GM19035 (cell line): ENCODE results near the gene OGFR.

Experiments used
- ATAC-seq: cut with Tn5 transposase; IDR thresholded peaks from one replicate; pipeline ENCODE4 v1.9.1; 2021; ENCODE audit not compliant: unreplicated experiment

Gene OGFR, protein sequence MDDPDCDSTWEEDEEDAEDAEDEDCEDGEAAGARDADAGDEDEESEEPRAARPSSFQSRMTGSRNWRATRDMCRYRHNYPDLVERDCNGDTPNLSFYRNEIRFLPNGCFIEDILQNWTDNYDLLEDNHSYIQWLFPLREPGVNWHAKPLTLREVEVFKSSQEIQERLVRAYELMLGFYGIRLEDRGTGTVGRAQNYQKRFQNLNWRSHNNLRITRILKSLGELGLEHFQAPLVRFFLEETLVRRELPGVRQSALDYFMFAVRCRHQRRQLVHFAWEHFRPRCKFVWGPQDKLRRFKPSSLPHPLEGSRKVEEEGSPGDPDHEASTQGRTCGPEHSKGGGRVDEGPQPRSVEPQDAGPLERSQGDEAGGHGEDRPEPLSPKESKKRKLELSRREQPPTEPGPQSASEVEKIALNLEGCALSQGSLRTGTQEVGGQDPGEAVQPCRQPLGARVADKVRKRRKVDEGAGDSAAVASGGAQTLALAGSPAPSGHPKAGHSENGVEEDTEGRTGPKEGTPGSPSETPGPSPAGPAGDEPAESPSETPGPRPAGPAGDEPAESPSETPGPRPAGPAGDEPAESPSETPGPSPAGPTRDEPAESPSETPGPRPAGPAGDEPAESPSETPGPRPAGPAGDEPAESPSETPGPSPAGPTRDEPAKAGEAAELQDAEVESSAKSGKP

DNA sequence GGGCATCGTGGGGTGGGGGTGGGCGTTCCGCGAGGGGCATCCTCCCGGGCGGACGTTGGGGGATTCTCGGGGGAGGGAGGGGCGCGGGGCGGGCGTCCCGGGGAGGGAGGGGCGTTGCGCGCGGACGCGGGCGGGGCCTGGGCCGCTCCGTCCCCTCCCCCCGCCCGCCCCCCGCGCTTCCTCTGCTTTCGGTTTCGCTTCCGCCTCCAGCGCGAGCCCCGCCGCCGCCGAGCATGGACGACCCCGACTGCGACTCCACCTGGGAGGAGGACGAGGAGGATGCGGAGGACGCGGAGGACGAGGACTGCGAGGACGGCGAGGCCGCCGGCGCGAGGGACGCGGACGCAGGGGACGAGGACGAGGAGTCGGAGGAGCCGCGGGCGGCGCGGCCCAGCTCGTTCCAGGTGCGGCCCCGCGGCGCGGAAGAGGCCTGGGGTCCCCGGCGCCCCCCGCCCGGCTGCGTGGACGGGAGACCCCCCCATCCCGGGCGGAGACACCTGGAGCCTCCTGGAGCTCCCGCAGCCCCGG is at the start of gene OGFR:
Gene OGFR (plus strand): TSS at position 209 of the 528 bp plus-strand sequence. CDS start 25 bp downstream, at position 234.
- ATAC-seq = peak; percentile 54

DNA sequence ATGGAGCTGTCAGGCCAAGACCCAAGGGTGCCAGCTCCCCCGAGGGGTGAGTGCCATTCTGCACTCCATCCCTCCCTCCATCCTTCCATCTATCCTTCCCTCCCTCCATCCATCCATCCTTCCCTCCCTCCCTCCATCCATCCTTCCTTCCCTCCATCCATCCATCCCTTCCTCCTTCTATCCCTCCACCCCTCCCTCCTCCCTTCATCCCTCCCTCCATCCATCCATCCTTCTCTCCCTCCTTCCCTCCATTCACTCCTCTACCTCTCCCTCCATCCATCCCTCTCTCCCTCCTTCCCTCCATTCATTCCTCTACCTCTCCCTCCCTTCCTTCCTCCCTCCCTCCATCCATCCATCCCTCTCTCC is 49.7 kb upstream of the OGFR start:
- no peak for ATAC-seq

DNA sequence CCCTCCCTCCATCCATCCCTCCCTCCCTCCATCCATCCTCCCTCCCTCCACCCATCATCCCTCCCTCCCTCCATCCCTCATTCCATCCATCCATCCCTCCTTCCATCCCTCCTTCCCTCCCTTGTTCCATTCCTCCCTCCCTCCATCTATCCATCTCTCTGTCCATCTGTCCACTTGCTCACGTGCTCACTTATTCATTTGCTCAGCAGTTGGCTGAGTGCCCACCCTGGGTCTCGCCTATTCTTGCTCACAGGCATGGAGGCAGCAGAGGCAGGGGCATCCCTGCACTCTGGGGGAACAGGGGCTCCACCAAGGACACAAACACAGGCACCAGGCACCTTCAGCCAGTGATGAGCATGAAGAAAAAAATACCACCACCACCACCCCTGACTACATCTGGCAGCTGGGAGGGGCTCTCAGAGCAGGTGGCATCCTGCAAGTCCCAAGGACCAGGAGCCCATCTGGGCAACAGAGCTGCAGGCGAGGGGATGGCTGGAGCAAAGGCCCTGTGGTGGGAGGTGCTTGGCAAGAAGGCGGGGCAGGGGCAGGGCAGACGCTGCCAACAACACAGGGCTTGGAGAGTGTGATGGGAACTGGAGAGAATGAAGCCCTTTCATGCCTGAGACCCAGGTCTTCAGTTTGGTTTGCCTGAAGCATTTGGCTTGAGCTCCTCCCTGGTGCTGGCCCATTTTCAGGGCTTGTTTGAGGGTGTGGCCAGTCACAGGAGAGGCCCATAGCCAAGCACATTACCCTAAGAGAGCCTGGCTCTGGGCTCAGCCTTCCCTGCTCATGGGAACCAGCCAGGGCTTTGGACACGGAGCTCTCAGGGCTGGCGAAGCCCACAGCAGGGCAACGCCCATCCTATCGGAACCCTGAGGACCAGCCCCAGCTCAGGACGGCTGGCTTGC is 48.6 kb upstream of the OGFR start:
- ATAC-seq = no peak

DNA sequence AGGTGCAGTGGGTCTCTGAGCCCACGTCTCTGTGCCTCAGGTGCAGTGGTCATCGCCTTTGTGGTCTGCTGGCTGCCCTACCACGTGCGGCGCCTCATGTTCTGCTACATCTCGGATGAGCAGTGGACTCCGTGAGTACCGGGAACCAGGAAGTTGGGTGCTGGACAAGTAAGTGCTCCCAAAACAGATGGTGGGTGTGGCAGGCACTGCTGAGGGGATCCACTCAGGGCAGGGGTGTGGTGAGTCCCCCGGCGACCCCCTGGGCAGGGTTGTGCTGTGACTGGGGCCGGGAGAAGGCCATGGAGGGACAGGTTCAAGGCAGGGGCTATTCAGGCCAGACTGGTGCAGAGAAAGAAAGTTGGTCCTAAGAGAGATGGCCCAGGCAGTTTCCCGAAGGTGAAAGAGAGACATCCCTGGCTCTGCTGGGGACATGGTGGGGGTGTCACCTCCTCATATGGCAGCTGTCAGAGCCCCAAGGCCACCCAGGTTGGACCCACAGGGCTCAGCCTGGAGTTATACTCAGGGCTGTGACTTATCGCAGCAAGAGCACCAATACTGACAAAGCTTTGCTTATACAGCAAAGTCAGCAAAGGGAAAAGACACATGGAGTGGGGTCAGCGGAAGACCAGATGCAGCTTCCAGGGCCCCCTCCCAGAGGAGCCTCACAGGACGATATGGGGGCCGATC is 46.3 kb upstream of the OGFR start:
- no peak for ATAC-seq

DNA sequence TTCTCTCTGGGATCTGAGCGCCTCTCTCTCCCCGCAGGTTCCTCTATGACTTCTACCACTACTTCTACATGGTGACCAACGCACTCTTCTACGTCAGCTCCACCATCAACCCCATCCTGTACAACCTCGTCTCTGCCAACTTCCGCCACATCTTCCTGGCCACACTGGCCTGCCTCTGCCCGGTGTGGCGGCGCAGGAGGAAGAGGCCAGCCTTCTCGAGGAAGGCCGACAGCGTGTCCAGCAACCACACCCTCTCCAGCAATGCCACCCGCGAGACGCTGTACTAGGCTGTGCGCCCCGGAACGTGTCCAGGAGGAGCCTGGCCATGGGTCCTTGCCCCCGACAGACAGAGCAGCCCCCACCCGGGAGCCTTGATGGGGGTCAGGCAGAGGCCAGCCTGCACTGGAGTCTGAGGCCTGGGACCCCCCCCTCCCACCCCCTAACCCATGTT is 44.6 kb upstream of the OGFR start:
- ATAC-seq = no peak

DNA sequence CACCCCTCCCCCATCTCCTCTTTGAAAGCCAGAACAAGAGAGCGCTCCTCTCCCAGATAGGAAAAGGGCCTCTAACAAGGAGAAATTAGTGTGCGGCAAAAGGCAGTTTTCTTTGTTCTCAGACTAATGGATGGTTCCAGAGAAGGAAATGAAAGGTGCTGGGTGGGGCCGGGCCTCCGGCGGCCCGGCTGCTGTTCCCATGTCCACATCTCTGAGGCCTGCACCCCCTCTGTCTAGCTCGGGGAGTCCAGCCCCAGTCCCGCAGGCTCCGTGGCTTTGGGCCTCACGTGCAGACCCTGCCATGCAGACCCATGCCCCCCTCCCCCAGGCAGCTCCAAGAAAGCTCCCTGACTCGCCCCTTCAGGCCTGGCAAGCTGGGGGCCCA is 44.2 kb upstream of the OGFR start:
- no peak for ATAC-seq

DNA sequence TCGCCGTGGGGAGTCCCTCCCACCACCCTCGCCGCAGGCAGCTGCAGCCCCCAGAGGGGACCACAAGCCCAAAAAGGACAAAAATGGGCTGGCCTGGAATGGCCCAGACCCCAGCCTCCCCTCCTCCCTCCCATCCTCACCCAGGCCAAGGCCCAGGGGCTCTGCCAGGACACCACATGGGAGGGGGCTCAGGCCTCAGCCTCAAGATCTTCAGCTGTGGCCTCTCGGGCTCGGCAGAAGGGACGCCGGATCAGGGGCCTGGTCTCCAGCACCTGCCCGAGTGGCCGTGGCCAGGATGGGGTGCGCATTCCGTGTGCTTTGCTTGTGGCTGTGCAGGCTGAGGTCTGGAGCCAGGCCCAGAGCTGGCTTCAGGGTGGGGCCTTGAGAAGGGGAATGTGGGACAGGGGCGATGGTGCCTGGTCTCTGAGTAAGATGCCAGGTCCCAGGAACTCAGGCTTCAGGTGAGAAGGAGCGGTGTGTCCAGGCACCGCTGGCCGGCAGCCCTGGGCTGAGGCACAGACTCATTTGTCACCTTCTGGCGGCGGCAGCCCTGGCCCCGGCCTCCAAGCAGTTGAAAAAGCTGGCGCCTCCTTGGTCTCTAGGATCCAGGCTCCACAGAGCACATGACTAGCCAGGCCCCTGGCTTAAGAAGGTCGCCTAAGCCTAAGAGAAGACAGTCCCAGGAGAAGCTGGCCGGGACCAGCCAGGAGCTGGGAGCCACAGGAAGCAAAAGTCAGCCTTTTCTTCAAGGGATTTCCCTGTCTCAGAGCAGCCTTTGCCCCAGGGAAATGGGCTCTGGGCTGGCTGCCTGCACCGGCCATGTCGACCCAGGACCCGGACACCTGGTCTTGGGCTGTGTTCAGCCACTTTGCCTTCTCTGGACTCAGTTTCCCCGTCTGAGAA is 43.5 kb upstream of the OGFR start:
- no peak for ATAC-seq

DNA sequence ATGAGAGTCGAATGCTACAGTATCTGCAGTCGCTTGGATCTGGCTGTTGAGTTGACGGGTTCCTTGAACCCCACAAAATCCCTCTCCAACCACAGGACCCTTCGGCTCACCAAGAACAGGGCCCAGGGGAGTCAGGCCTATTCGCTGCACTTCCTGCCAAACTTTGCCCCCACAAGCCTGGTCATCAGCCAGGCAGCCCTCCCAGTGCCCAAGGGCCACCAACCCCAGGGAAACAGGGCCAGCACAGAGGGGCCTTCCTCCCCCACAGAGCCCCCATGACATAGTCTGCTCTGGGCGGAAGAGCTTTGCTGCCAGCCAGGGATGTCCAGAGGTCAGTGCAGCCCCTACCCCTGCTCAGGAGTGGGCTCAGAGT is 42.9 kb upstream of the OGFR start:
- no peak for ATAC-seq

DNA sequence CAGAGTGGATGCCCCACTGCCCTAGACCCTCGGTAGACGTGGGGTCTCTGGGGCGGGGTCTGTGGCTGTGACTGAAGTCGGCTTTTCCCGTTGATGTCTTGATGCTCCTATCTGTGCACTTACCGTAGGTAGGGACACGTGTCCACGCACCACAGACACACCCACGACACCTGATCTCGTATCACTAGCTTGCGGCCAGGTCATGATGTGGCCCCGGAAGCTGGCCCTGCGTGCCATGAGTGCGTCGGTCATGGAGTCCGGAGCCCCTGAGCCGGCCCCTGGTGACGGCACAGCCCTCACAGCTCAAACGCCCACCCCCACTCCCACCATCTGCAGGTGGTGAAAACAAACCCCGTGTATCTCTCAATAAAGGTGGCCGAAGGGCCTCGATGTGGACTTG is 42.3 kb upstream of the OGFR start:
- ATAC-seq = no peak

DNA sequence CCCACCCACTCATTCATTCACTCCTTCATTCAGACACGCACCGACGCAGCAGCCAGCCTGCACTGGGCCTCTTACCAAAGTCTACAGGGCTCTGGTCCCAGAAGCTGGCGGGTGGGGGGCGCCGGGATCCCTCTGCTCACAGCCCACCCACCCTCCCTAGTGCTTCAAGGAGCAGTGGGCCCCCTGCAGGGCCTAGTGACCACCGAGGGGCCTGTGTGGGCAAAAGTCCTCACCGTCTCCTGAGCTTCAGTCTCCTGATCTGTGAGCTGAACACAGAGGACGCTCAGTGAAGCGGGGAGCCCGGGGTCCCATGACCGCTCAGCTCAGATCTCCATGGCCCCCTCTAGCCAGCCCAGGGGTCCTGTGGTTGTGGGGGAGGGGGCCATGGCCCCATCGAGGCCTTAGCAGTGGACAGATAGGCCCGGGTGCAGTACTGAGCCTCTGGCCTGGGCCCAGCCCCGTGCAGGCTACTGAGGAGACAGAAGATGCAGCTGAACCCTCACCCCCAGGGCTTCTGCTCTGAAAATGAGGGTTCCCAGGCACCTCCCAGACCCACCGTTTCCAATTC is 41.8 kb upstream of the OGFR start:
- no peak for ATAC-seq

DNA sequence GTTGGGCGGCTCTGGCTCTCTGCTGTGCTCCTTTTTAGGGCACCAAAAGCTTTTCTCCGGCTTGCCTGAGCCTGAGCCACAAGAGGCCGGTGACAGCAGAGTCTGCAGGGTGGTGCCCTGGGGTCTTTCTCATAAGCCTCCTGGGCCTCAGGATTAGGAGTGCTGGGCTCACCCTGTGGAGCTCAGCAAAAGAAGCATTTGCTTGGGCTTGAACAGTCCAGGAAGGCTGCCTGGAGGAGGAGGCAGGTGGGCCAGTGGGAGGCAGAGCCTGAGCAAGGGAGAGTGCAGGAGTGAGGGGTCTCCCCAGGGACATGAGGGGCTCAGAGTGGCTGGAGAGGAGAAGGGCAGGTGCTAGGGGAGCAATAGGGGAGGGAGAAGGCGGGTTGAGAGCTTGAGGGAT is 41.2 kb upstream of the OGFR start:
- no peak for ATAC-seq

DNA sequence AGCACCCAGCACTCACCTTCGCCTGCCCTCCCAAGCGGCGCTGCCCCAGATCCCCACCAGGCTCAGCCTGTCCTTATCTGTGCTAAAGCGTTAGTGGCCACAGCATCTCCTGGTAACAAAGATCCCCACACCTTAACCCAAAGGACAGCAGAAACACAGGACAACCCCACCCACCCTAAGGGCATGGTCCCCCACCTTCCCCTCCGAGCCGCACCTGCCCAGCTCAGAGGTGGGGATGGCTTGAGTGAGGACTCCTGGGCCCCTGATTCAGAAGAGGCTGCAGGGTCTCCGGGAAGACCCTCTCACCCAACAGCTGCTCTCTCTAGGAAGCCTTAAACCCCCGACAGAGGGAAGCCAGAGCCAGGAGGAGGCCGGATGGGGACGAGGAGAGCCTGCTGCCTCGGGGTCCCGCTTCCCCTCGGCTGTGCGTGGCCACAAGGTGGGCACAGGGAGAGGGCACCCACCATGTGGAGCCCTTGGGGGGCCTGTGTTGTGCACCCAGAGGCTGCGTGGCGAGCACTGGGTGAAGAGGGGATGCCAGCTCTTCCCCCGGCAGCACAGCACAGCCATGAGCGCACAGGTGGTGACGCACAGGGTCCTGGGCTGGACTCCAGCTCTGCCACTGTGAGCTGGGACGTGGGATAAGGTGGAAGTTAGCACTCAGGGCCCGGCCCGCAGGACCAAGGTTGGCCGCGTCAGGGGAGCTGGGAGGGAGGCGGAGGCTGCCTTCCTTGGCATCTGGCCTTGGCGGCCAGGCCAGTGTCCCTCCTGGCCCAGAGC is 40.3 kb upstream of the OGFR start:
- no peak for ATAC-seq

DNA sequence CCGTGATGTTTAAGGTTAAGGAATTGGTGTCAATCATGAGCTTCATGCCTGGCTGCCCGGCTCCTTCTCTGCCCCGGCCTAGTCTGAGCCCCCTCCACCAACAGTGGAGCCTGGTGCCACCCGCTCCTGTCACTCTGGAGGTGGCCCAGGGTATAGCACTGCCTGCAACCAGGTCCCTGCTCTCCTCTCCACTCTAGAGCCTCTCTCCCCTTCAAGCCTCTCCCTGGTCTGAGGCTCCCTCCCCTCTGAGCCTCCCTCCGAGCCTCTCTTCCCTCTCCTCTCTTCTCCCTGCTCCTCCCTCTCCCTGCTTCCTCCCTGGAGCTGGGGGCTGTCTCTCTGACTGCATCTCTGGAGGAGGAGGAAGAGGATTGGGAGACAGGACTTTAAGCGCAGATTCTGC is 39.6 kb upstream of the OGFR start:
- ATAC-seq = no peak

DNA sequence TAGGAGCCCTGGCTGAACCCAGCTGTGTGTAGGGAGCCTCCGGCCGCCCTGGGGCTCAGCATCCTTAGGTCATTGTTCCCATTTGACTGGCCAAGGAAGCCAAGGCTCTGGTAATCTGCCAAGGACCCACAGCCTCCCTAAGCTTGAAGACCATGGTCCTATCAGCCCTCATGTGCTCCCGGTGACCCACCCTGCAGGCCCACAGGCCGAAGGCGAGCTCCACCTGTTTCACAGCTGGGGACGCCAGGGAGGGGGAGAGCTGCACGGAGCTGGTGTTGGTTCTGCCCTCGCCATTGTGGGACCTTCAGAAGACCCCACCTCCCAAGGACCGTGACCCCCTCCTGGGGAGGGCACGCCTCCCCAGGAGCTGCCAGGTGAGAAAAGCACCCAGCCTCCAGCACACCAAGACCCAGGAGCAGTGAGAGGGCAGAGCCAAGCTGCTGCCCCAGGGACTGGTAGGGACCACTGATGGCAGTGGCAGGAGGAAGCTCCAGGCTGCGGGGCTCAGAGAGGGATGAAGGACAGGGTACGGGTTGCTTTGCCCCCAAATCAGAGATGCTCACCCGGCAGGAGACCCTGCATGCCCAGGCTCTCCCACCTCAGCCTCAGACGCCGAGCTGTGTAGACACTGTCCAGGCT is 39.1 kb upstream of the OGFR start:
- ATAC-seq = no peak

DNA sequence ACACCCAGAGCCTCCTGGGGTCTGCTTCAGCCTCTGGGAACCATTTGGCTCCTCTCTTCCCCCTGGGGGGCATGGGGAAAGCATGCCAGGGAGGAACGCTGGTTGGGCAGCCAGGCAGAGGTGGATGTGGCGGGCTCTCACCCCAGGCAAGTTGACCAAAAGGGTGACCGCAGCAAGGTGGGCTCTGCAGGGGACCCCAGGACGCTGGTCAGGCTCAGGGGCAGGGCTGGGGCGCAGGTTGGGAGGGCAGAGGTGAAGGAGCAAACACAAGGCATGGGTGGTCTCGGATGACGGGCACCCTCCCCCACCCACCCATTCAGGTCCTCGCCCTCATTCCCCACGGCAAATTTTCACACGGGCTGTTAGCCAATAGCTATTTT is 38.6 kb upstream of the OGFR start:
- no peak for ATAC-seq

DNA sequence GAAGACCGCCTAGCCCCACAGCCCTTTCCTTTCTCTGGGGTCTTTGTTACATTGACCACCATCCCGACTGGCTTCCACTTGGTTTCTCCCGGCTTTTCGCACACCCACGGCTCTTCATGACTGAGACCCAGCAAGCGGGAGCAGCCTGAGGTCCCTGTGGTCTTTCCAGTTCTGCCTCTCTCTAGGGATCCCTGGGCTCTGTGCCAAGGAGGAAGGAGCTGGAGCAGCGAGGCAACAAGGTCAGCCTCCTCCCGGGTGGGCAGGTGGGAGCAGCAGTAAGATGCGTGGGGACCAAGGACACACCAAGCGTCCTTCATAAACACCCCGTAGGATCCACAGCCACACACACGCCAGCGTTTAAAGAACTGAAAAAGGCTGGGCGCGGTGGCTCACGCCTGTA is 37.9 kb upstream of the OGFR start:
- no peak for ATAC-seq

DNA sequence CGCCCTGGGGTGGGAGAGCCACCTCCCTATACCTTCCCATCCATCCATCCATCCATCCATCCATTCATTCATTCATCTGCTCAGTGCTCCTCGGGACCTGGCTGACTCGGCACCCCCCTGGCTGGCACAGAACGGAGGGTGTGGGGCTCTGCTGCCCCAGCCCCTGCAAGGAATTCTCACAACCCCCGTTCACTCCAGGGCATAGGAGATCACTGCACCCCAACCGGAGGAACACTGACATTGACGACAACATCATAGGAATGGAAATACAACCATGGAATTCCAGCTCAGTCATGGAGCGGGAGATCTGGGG is 36.4 kb upstream of the OGFR start:
- ATAC-seq = no peak

DNA sequence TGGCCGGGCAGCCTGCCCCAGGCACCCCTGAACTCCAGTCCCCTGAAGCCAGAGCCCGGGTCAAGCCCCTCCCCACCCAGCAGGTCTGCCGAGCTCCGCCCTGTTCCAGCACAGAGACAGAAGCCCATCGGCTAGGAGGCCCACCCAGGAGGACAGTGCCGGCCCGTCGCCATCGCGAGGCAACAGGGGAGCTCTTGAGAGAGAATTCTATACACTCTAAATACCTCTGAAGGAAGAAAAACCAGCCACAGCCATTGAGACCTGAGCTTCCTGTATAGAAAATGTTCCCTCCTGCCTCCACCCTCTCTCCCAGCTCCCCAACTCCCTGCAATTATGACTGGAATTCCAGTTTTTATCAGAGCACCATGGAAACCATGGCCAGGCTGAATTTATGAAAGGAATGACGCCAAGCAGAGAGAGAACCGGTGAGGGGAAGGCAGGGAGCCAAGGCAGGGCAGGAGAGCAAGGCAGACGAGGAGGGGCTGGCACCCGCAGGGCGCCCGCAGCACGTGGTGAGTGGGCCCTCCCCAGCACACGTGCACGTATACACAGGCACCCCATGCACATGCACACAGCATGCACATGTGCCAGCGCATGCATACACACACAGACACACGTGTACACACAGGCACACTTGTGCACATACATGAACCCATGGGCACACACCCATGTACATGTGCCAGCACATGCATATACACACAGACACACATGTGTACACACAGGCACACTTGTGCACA is 35.9 kb upstream of the OGFR start:
- no peak for ATAC-seq
